Upper lobe of left lung (tissue), 4 donors: Measurements from ENCODE around the gene M1AP.

Experiments used
- EP300 ChIP-seq, 4 donors: sonication (generic); formaldehyde crosslinking; IDR thresholded peaks; one replicate each; pipeline ENCODE4 v1.5.1; 2017; ENCODE audit warnings: antibody characterized with exemption in 4 of 4, control low read depth in 2 of 4
- POLR2A ChIP-seq, 4 donors: fragments of 450-650 bp; IDR thresholded peaks; one replicate each; pipeline ENCODE4 v1.5.1; 2016 to 2017; ENCODE audit warnings: antibody characterized with exemption in 4 of 4, mild to moderate bottlenecking in 2 of 4
- POLR2AphosphoS5 ChIP-seq, 2 donors: sonication (generic); formaldehyde crosslinking; IDR thresholded peaks; one replicate each; pipeline ENCODE4 v1.5.1; 2017; ENCODE audit warnings: antibody characterized with exemption in 2 of 2
- TF ChIP-seq, protein P1 (sequence below), 6 experiments: fragments of 450-650 bp in 4 of 6; fragments of 200-600 bp in 2 of 6; sonication (generic) in 2 of 6; IDR thresholded peaks; one replicate each; pipeline ENCODE4 v1.5.1; 2016 to 2019; ENCODE audit warnings: antibody characterized with exemption in 6 of 6

DNA sequence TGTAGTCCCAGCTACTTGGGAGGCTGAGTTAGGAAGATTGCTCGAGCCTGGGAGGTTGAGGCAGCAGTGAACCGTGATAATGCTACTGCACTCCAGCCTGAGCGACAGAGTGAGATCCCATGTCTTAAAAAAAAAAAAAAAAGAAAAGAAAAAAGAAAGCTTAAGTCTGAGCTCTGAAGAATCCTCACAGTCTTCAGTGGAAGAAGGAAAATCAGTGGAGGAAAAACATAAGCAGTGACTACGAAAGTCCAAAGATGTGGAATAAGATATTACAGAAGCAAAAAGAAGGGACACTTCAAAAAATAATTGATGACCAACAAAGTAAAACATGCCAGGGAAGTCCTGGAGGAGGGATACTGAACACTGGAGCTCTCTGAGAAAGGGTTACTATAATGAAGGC, 137.9 kb downstream of the M1AP start:
- TF ChIP-seq, protein P1, sequence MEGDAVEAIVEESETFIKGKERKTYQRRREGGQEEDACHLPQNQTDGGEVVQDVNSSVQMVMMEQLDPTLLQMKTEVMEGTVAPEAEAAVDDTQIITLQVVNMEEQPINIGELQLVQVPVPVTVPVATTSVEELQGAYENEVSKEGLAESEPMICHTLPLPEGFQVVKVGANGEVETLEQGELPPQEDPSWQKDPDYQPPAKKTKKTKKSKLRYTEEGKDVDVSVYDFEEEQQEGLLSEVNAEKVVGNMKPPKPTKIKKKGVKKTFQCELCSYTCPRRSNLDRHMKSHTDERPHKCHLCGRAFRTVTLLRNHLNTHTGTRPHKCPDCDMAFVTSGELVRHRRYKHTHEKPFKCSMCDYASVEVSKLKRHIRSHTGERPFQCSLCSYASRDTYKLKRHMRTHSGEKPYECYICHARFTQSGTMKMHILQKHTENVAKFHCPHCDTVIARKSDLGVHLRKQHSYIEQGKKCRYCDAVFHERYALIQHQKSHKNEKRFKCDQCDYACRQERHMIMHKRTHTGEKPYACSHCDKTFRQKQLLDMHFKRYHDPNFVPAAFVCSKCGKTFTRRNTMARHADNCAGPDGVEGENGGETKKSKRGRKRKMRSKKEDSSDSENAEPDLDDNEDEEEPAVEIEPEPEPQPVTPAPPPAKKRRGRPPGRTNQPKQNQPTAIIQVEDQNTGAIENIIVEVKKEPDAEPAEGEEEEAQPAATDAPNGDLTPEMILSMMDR (IDR thresholded peaks at IDR 0.05): no peak
- TF ChIP-seq POLR2A (IDR thresholded peaks at IDR 0.05): no peak
- no peak for TF ChIP-seq EP300 (IDR thresholded peaks at IDR 0.05)
- no peak for TF ChIP-seq POLR2AphosphoS5 (IDR thresholded peaks at IDR 0.05)
